ENCODE data around the gene TRIM66. TPM values are rescaled to one million over a fixed set of nuclear protein-coding genes. Genes with fewer than 3 reads are reported as not detected.

Gene TRIM66
- total RNA-seq, 4 donors from 2014 or later: 2.2 to 5.4 (median 3.1) TPM

DNA sequence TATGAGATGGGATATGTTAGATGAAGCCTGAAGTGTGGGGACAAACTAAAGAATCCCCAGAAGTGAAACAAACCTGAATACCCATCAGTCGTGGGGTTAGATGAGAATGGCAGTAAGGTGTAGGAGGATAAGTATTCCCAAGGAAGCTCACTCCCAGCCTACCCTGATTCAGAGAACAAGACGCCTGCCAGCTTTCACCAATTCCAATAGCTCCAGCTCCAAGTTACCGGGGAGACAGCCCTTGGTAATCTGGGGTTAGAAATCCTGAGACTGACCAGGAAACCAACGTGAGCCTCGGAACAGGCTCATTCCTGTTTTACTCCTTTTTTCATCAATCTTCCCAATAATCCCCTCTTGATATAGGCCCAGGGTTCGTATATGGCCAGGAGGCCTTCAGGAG, 46.6 kb upstream of the TRIM66 start:
- Histone ChIP-seq H3K4me1 (peaks cover 72 to 90% (median 89%) of the 10 kb centered on the region in 4 donors), H3K27me3 (no peaks in the 10 kb centered on the region), H3K27ac (replicated peaks in 1 of 4) (peak overlapping the region; percentile 90 to 97 (median 93)), H3K36me3 (peaks cover 4 to 38% (median 33%) of the 10 kb centered on the region in 4 donors), H3K4me3 (no peak overlapping the region), H3K9me3 (no peaks in the 10 kb centered on the region)
- TF ChIP-seq POLR2A (IDR thresholded peaks at IDR 0.05; ENCODE audit: low read depth): no peak
- no peak for TF ChIP-seq EP300 (IDR thresholded peaks at IDR 0.05)
- no peak for TF ChIP-seq CTCF (IDR thresholded peaks at IDR 0.05)
- no peak for TF ChIP-seq POLR2AphosphoS5 (IDR thresholded peaks at IDR 0.05)
- intact Hi-C loops (cut with DNase I): loop anchor here (5.0 kb wide), 1 partner anchor 33 kb away; no protein-coding TSS in a partner anchor
- no peak for DNase-seq (ENCODE audit: extremely low spot score)
- 60% methylated on average over 6 of the region's 6 CpGs for WGBS

- H3K4me3 ChIP-seq: no peak overlapping the region
- H3K27ac ChIP-seq (replicated peaks in 1 of 4): peak overlapping the region; percentile 90 to 97 (median 93)
- intact Hi-C loops (cut with DNase I): loop anchor here (5.0 kb wide), 1 partner anchor 34 kb away; no protein-coding TSS in a partner anchor
- peaks cover 67 to 90% (median 89%) of the 10 kb centered on the region in 4 donors for H3K4me1 ChIP-seq
- no peaks in the 10 kb centered on the region for H3K27me3 ChIP-seq
- TF ChIP-seq CTCF (IDR thresholded peaks at IDR 0.05) (no peak), POLR2AphosphoS5 (IDR thresholded peaks at IDR 0.05) (no peak), EP300 (IDR thresholded peaks at IDR 0.05) (no peak), POLR2A (IDR thresholded peaks at IDR 0.05; ENCODE audit: low read depth) (no peak)
- WGBS: 42% methylated on average over 3 of the region's 4 CpGs
- no peak for DNase-seq (ENCODE audit: extremely low spot score)
- peaks cover 4 to 38% (median 33%) of the 10 kb centered on the region in 4 donors for H3K36me3 ChIP-seq
- no peaks in the 10 kb centered on the region for H3K9me3 ChIP-seq
These were observed 46.1 kb upstream of the TRIM66 start for GRCh38 chr11:8728563-8728962.

DNA sequence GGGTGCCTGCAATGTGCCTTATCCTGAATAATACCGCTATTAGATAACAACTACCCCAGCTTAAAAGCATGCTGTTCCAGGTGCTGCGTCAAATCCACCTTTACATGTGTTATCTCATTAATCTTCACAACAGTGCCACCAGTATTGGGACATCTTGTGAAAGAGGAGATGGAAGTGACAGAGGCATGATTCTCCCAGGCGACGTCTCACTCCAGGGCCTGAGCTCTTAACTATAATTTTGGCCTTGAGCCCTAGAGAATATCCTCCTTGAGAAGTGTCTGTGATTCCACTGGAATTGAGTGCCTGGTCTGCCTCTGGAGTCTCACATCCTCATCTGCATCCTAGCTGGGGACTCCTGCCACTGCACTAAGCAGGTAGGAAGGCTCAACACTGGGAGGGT, 43.9 kb upstream of the TRIM66 start:
- 59% methylated on average over 4 of the region's 4 CpGs for WGBS
- intact Hi-C loops (cut with DNase I): loop anchor here (5.0 kb wide), 1 partner anchor 36 kb away; no protein-coding TSS in a partner anchor
- Histone ChIP-seq H3K4me1 (peaks cover 63 to 90% (median 89%) of the 10 kb centered on the region in 4 donors), H3K27ac (replicated peaks in 1 of 4) (peak overlapping the region; percentile 90 to 97 (median 93)), H3K4me3 (no peak overlapping the region), H3K36me3 (peaks cover 4 to 38% (median 33%) of the 10 kb centered on the region in 4 donors), H3K9me3 (no peaks in the 10 kb centered on the region), H3K27me3 (no peaks in the 10 kb centered on the region)
- TF ChIP-seq POLR2A (IDR thresholded peaks at IDR 0.05; ENCODE audit: low read depth): no peak
- no peak for TF ChIP-seq POLR2AphosphoS5 (IDR thresholded peaks at IDR 0.05)
- no peak for TF ChIP-seq CTCF (IDR thresholded peaks at IDR 0.05)
- no peak for TF ChIP-seq EP300 (IDR thresholded peaks at IDR 0.05)
- DNase-seq (ENCODE audit: extremely low spot score): no peak

- peaks cover 64 to 90% (median 89%) of the 10 kb centered on the region in 4 donors for H3K4me1 ChIP-seq
These were observed 42.2 kb upstream of the TRIM66 start for GRCh38 chr11:8724682-8725081.

DNA sequence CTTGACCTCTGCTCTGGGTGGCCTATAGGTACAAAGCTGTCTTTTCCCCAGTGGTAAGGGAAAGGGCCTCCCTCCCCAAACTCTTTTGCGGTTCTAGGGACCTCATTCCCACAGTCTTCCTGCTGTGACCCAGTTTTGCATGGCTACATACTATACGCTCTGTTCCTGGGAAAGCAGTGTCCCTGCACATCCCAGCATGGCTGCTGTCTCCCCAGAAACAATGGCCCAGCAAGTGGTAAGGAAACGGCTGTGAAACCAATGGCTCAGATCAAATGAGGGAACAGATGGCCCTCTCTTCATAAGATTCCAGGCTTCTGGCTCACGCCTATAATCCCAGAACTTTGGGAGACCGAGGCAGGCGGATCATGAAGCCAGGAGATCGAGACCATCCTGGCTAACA, 41.2 kb upstream of the TRIM66 start:
- 93% methylated on average over 7 of the region's 7 CpGs for WGBS
- Histone ChIP-seq H3K9me3 (no peaks in the 10 kb centered on the region), H3K27me3 (no peaks in the 10 kb centered on the region), H3K4me1 (peaks cover 65 to 90% (median 89%) of the 10 kb centered on the region in 4 donors), H3K4me3 (no peak overlapping the region), H3K27ac (replicated peaks in 1 of 4) (peak overlapping the region; percentile 90 to 97 (median 93)), H3K36me3 (peaks cover 4 to 21% (median 19%) of the 10 kb centered on the region in 4 donors)
- DNase-seq (ENCODE audit: extremely low spot score): no peak
- TF ChIP-seq CTCF (IDR thresholded peaks at IDR 0.05): no peak
- no peak for TF ChIP-seq POLR2A (IDR thresholded peaks at IDR 0.05; ENCODE audit: low read depth)
- no peak for TF ChIP-seq POLR2AphosphoS5 (IDR thresholded peaks at IDR 0.05)
- no peak for TF ChIP-seq EP300 (IDR thresholded peaks at IDR 0.05)
- intact Hi-C loops (cut with DNase I): no loop called here

More at GRCh38 chr11:8724682-8725081, 42.2 kb upstream of the TRIM66 start:
- Histone ChIP-seq H3K27me3 (no peaks in the 10 kb centered on the region), H3K36me3 (peaks cover 4 to 25% (median 20%) of the 10 kb centered on the region in 4 donors), H3K9me3 (no peaks in the 10 kb centered on the region), H3K4me3 (no peak overlapping the region), H3K27ac (replicated peaks in 1 of 4) (peak overlapping the region; percentile 90 to 97 (median 93))
- TF ChIP-seq POLR2AphosphoS5 (IDR thresholded peaks at IDR 0.05): no peak
- no peak for TF ChIP-seq POLR2A (IDR thresholded peaks at IDR 0.05; ENCODE audit: low read depth)
- TF ChIP-seq EP300 (IDR thresholded peaks at IDR 0.05): no peak
- intact Hi-C loops (cut with DNase I): loop anchor here (5.0 kb wide), 1 partner anchor 38 kb away; no protein-coding TSS in a partner anchor
- DNase-seq (ENCODE audit: extremely low spot score): no peak
- 100% methylated on average over 3 of the region's 7 CpGs for WGBS
